GM23338 (cell line): ENCODE results near the gene CAMTA1. TPM values are rescaled to one million over a fixed set of nuclear protein-coding genes. Genes with fewer than 3 reads are reported as not detected.

Experiments
- ATAC-seq: fragments of 200-7000 bp; cut with Tn5 transposase; 3 replicates; pipeline ENCODE4 v1.9.1; 2020
- DNase-seq: peaks from one replicate; pipeline ENCODE4 v3.0.0-alpha.2; 2015; ENCODE audit warnings: low spot score
- H2AFZ ChIP-seq: fragments of 200-600 bp; sonication (generic); 2 replicates; pipeline ENCODE4 v1.8.0; 2016; ENCODE audit warnings: antibody characterized with exemption, mild to moderate bottlenecking, moderate library complexity
- H3F3A ChIP-seq: fragments of 200-600 bp; sonication (generic); replicated peaks from 2 replicates; pipeline ENCODE4 v1.8.0; 2017; ENCODE audit warnings: antibody characterized with exemption, mixed run types, low read depth
- H3K27ac ChIP-seq: fragments of 200-600 bp; sonication (generic); 2 replicates; pipeline ENCODE4 v1.6.1; 2016; ENCODE audit warnings: low read depth
- H3K27me3 ChIP-seq: fragments of 200-600 bp; sonication (generic); 2 replicates; pipeline ENCODE4 v1.8.0; 2016; ENCODE audit warnings: mild to moderate bottlenecking, mixed run types, moderate library complexity; ENCODE audit not compliant: insufficient read depth
- H3K36me3 ChIP-seq: fragments of 200-600 bp; sonication (generic); 2 replicates; pipeline ENCODE4 v1.8.0; 2016; ENCODE audit warnings: mild to moderate bottlenecking; ENCODE audit not compliant: insufficient read depth
- H3K4me1 ChIP-seq: fragments of 200-600 bp; sonication (generic); 2 replicates; pipeline ENCODE4 v1.8.0; 2016; ENCODE audit warnings: mild to moderate bottlenecking, moderate library complexity; ENCODE audit not compliant: insufficient read depth
- H3K4me2 ChIP-seq: fragments of 200-600 bp; sonication (generic); 2 replicates; pipeline ENCODE4 v1.7.1; 2017; ENCODE audit warnings: mixed run types
- H3K4me3 ChIP-seq: fragments of 200-600 bp; sonication (generic); 2 replicates; pipeline ENCODE4 v1.6.1; 2016; ENCODE audit warnings: mixed run types
- H3K79me2 ChIP-seq: fragments of 200-600 bp; sonication (generic); replicated peaks from 2 replicates; pipeline ENCODE4 v1.8.0; 2017; ENCODE audit warnings: mild to moderate bottlenecking; ENCODE audit not compliant: insufficient read depth
- H3K9me2 ChIP-seq: fragments of 200-600 bp; sonication (generic); 2 replicates; pipeline ENCODE4 v1.8.0; 2017; ENCODE audit not compliant: insufficient read depth
- H4K20me1 ChIP-seq: fragments of 200-600 bp; sonication (generic); replicated peaks from 2 replicates; pipeline ENCODE4 v1.8.0; 2017; ENCODE audit warnings: mild to moderate bottlenecking; ENCODE audit not compliant: insufficient read depth
- H3K27ac Mint-ChIP-seq: 2 replicates; pipeline ENCODE4 v1.8.0; 2020; ENCODE audit warnings: inconsistent platforms, mild to moderate bottlenecking, moderate library complexity, mixed read lengths
- H3K27me3 Mint-ChIP-seq: 3 replicates; pipeline ENCODE4 v1.8.0; 2022; ENCODE audit warnings: low read depth, mild to moderate bottlenecking, moderate library complexity, mixed read lengths, inconsistent platforms; ENCODE audit not compliant: insufficient read depth, poor library complexity
- H3K36me3 Mint-ChIP-seq: 3 replicates; pipeline ENCODE4 v1.8.0; 2021; ENCODE audit warnings: low read depth, mild to moderate bottlenecking, inconsistent platforms, moderate library complexity, mixed read lengths
- H3K4me1 Mint-ChIP-seq: 3 replicates; pipeline ENCODE4 v1.8.0; 2020; ENCODE audit warnings: mild to moderate bottlenecking, inconsistent platforms, mixed read lengths
- H3K4me3 Mint-ChIP-seq: 3 replicates; pipeline ENCODE4 v1.8.0; 2021; ENCODE audit warnings: moderate library complexity, mild to moderate bottlenecking, inconsistent platforms, mixed read lengths
- H3K9me3 Mint-ChIP-seq: 3 replicates; pipeline ENCODE4 v1.8.0; 2020; ENCODE audit warnings: moderate library complexity, mild to moderate bottlenecking, inconsistent platforms, mixed read lengths
- CREB1 ChIP-seq: fragments of 250-450 bp; sonication (Bioruptor Pico); IDR thresholded peaks from 2 replicates; pipeline ENCODE4 v1.5.0; 2020; ENCODE audit warnings: low read depth, mild to moderate bottlenecking, moderate library complexity
- EZH2 ChIP-seq: fragments of 200-600 bp; sonication (generic); IDR thresholded peaks from one replicate; pipeline ENCODE4 v1.8.0; 2017; ENCODE audit warnings: antibody characterized with exemption, mild to moderate bottlenecking, low read depth; ENCODE audit not compliant: unreplicated experiment
- EZH2phosphoT487 ChIP-seq: fragments of 200-600 bp; sonication (generic); IDR thresholded peaks from one replicate; pipeline ENCODE4 v1.8.1; 2018; ENCODE audit warnings: antibody characterized with exemption; ENCODE audit not compliant: unreplicated experiment
- JUNB ChIP-seq: IDR thresholded peaks from one replicate; pipeline ENCODE4 v1.6.1; 2016; ENCODE audit warnings: antibody characterized with exemption; ENCODE audit not compliant: unreplicated experiment
- NANOG ChIP-seq: IDR thresholded peaks from 2 replicates; pipeline ENCODE4 v1.6.1; 2016; ENCODE audit warnings: antibody characterized with exemption, borderline replicate concordance
- POLR2AphosphoS5 ChIP-seq: IDR thresholded peaks from 2 replicates; pipeline ENCODE4 v1.6.1; 2016; ENCODE audit warnings: antibody characterized with exemption, low read depth
- REST ChIP-seq: IDR thresholded peaks from one replicate; pipeline ENCODE4 v1.6.1; 2018; ENCODE audit warnings: antibody characterized with exemption; ENCODE audit not compliant: unreplicated experiment
- STAT1 ChIP-seq: IDR thresholded peaks from one replicate; pipeline ENCODE4 v1.6.1; 2016; ENCODE audit warnings: antibody characterized with exemption; ENCODE audit not compliant: unreplicated experiment
- ZNF114 ChIP-seq: fragments of 250-450 bp; sonication (Bioruptor Pico); IDR thresholded peaks from 2 replicates; pipeline ENCODE4 v1.5.0; 2020; ENCODE audit warnings: mild to moderate bottlenecking, moderate library complexity
- ZNF331 ChIP-seq: fragments of 250-450 bp; sonication (Bioruptor Pico); IDR thresholded peaks from 2 replicates; pipeline ENCODE4 v1.5.0; 2020; ENCODE audit warnings: low read depth, mild to moderate bottlenecking, moderate library complexity
- ZNF462 ChIP-seq: fragments of 250-450 bp; sonication (Bioruptor Pico); IDR thresholded peaks from 2 replicates; pipeline ENCODE4 v1.5.0; 2020; ENCODE audit warnings: mild to moderate bottlenecking, moderate library complexity
- polyA plus RNA-seq: library from polyadenylated mRNA; unstranded; fragments of >200 nt; fragmentation: Nextera tagmentation; extraction: Ambion mirVana; gene quantifications from 2 replicates; pipeline ENCODE4 v1.2.1, GENCODE V29; 2016
- total RNA-seq: library from RNA; depleted of rRNA; stranded (reverse); fragments of >200 nt; shearing (Covaris generic); gene quantifications from 2 replicates; pipeline ENCODE4 v1.2.3, GENCODE V29; 2014
- TF ChIP-seq, protein P1 (sequence below), 2 experiments: fragments of 200-600 bp in 1 of 2; sonication (generic) in 1 of 2; conservative IDR thresholded peaks; 2 replicates each; pipeline versions ENCODE4 v1.5.1 to v1.6.1; 2016 to 2017; ENCODE audit warnings: antibody characterized with exemption in 2 of 2, low read depth in 2 of 2, mild to moderate bottlenecking in 2 of 2, moderate library complexity in 1 of 2
- TF ChIP-seq, protein P2 (sequence below): IDR thresholded peaks from 2 replicates; pipeline ENCODE4 v1.6.1; 2016; ENCODE audit warnings: antibody characterized with exemption

Gene CAMTA1
- total and polyA plus RNA-seq, 2 experiments from 2014 or later, result 115 to 519 TPM

DNA sequence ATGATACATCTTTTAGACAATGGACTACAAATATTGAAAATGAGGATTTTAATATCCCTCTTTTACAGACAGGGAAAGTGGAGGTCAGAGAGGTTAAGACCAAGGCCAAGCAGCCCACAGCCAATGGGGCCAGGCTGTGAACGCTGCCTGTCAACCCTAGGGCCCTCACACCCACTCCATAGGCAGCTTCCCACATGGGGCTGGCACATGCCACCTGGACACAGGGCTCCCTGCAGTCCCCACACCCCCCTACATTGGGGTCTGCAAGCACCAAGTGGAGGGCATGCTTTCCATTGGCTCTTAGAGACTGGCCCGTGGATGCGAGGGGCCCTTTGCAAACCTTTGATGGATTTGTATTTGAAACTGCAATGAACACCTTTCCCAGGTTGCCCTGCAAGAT is 637.3 kb downstream of the CAMTA1 start:
- no peak overlapping the region for H2AFZ ChIP-seq
- ATAC-seq, result no peak
- H3K4me3 ChIP-seq, result no peak overlapping the region
- Mint-ChIP-seq H3K9me3 (peaks cover 30% of the 10 kb centered on the region), H3K4me1 (peaks cover 7% of the 10 kb centered on the region), H3K27ac (no peak overlapping the region), H3K36me3 (peaks cover 23% of the 10 kb centered on the region), H3K4me3 (no peak overlapping the region), H3K27me3 (peaks cover 5% of the 10 kb centered on the region)
- H3K36me3 ChIP-seq, result no peaks in the 10 kb centered on the region
- no peaks in the 10 kb centered on the region for H4K20me1 ChIP-seq
- no peaks in the 10 kb centered on the region for H3K9me2 ChIP-seq
- H3K79me2 ChIP-seq, result no peaks in the 10 kb centered on the region
- no peaks in the 10 kb centered on the region for H3F3A ChIP-seq
- 0 out of 2 replicates have a peak, but pooled peaks cover 5% of the 10 kb centered on the region for H3K4me1 ChIP-seq
- TF ChIP-seq, protein P1, sequence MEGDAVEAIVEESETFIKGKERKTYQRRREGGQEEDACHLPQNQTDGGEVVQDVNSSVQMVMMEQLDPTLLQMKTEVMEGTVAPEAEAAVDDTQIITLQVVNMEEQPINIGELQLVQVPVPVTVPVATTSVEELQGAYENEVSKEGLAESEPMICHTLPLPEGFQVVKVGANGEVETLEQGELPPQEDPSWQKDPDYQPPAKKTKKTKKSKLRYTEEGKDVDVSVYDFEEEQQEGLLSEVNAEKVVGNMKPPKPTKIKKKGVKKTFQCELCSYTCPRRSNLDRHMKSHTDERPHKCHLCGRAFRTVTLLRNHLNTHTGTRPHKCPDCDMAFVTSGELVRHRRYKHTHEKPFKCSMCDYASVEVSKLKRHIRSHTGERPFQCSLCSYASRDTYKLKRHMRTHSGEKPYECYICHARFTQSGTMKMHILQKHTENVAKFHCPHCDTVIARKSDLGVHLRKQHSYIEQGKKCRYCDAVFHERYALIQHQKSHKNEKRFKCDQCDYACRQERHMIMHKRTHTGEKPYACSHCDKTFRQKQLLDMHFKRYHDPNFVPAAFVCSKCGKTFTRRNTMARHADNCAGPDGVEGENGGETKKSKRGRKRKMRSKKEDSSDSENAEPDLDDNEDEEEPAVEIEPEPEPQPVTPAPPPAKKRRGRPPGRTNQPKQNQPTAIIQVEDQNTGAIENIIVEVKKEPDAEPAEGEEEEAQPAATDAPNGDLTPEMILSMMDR (conservative IDR thresholded peaks at IDR 0.05; ENCODE audit: low read depth in 2 of 2), result no peak
- TF ChIP-seq CREB1 (CRISPR knock-in tag) (no peak), REST (no peak), ZNF114 (no peak), STAT1 (no peak), NANOG (no peak), POLR2AphosphoS5 (no peak), ZNF331 (CRISPR knock-in tag) (no peak), JUNB (no peak), EZH2phosphoT487 (no peak), ZNF462 (CRISPR knock-in tag) (no peak), EZH2 (no peak)
- TF ChIP-seq, protein P2, sequence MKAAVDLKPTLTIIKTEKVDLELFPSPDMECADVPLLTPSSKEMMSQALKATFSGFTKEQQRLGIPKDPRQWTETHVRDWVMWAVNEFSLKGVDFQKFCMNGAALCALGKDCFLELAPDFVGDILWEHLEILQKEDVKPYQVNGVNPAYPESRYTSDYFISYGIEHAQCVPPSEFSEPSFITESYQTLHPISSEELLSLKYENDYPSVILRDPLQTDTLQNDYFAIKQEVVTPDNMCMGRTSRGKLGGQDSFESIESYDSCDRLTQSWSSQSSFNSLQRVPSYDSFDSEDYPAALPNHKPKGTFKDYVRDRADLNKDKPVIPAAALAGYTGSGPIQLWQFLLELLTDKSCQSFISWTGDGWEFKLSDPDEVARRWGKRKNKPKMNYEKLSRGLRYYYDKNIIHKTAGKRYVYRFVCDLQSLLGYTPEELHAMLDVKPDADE, result no peak
- no peaks in the 10 kb centered on the region for H3K27me3 ChIP-seq
- no peak overlapping the region for H3K27ac ChIP-seq
- no peak overlapping the region for H3K4me2 ChIP-seq
- no peak for DNase-seq
